Body of pancreas (tissue), 4 donors: ENCODE measurements around the gene CIAO2A.

Source experiments
- CTCF ChIP-seq, 7 experiments: fragments of 450-650 bp in 4 of 7; fragments of 200-600 bp in 3 of 7; sonication (generic) in 3 of 7; IDR thresholded peaks; one replicate each; pipeline ENCODE4 v1.5.1; 2016 to 2019; ENCODE audit warnings: antibody characterized with exemption in 7 of 7
- POLR2A ChIP-seq, 3 donors: fragments of 450-650 bp; IDR thresholded peaks; one replicate each; pipeline ENCODE4 v1.6.1; 2016; ENCODE audit warnings: antibody characterized with exemption in 3 of 3, mild to moderate bottlenecking in 2 of 3

DNA sequence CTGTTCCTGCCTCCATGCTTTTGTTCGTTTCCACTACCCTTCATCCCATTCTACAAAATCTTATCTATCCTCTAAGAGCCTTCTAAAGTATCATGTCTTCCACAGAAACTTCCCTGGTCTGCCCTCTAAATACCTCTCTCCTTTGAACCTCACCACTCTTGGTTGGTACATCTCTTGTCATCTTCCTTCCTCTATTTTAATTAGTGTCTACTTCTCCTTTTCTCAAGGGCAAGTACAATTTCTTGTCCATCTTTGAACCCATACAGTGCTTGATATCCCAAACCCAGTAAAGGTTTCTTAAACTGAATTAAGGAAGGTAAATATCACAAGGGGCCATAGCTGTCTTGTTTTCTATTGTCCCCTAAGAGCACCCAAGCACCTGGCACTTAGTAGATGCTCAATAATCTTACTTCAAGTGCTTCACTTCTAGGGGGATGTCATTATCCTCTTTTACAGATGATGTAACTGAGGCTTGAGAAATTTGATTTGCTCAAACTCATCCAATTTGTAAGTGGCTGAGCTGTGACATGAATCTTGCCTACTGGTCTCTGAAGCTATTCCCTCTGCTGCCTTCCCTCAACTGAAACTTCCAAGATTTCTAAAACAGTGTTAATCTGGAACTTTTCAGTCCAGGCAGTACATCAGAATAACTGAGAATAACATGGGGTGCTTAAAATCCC is 44.7 kb downstream of the CIAO2A start:
- TF ChIP-seq CTCF (IDR thresholded peaks at IDR 0.05) (no peak), POLR2A (IDR thresholded peaks at IDR 0.05) (no peak)
